HCT116 (cell line): Measurements from ENCODE around the gene SIVA1. TPM values are rescaled to one million over a fixed set of nuclear protein-coding genes. Genes with fewer than 3 reads are reported as not detected.

ENCODE experiments used
- ATAC-seq: fragments of 200-7000 bp; cut with Tn5 transposase; 2 replicates; pipeline ENCODE4 v1.9.1; 2020; ENCODE audit warnings: mild to moderate bottlenecking, moderate library complexity
- BruUV-seq: library from RNA; stranded (reverse); fragments of 400-500 nt; replicated peaks from 2 replicates; lab custom pipeline; 2021; lab: Mats Ljungman, UMichigan
- CTCF ChIA-PET: fragments of 300-600 bp; sonication (Branson Sonifier 250); formaldehyde crosslinking; loops from one replicate; lab custom pipeline; 2021; ENCODE audit warnings: antibody characterized with exemption; lab: Charles Lee
- POLR2A ChIA-PET: fragments of 300-600, 350-600 bp; sonication (Branson Sonifier 250); formaldehyde crosslinking; loops from one replicate; lab custom pipeline; 2021; ENCODE audit warnings: antibody characterized with exemption; lab: Charles Lee
- RAD21 ChIA-PET, 2 experiments: fragments of 300-600 bp; sonication (Branson Sonifier 250); formaldehyde crosslinking; loops; one replicate each; lab custom pipeline; 2023; ENCODE audit warnings: low total read pairs in 2 of 2; ENCODE audit not compliant: uncharacterized antibody in 2 of 2, unreplicated experiment in 2 of 2, low non-redundant PET in 1 of 2; lab: Charles Lee
- DNase-seq: peaks from one replicate; pipeline ENCODE4 v3.0.0-alpha.2; 2010; ENCODE audit warnings: low read depth, low spot score
- H2AFZ ChIP-seq: fragments of 200-600 bp; shearing (Covaris generic), sonication (generic); 2 replicates; pipeline ENCODE4 v1.6.1; 2017; ENCODE audit warnings: low read depth, mixed run types, mixed read lengths, antibody characterized with exemption, low read length; ENCODE audit not compliant: poor library complexity, severe bottlenecking
- H3K27ac ChIP-seq: 2 replicates; pipeline ENCODE4 v1.5.1; 2012; ENCODE audit warnings: low read depth, low read length
- H3K27me3 ChIP-seq: fragments of 200-600 bp; sonication (generic); 2 replicates; pipeline ENCODE4 v1.6.1; 2016; ENCODE audit warnings: mixed run types, low read length, mixed read lengths; ENCODE audit not compliant: insufficient read depth
- H3K36me3 ChIP-seq, 2 experiments: fragments of 200-500 bp in 1 of 2; fragments of 200-600 bp in 1 of 2; sonication (Bioruptor generic) in 1 of 2; sonication (generic) in 1 of 2; 2 replicates each; pipeline versions ENCODE4 v1.5.1 to v1.6.1; 2014 to 2016; ENCODE audit warnings: low read length in 2 of 2, inconsistent platforms in 1 of 2, mixed read lengths in 1 of 2, mixed run types in 1 of 2; ENCODE audit not compliant: insufficient read depth in 2 of 2, control insufficient read depth in 1 of 2
- H3K4me1 ChIP-seq, 2 experiments: fragments of 200-600 bp in 1 of 2; sonication (generic) in 1 of 2; 2 replicates each; pipeline versions ENCODE4 v1.5.1 to v1.6.1; 2012 to 2017; ENCODE audit warnings: low read length in 2 of 2, inconsistent platforms in 1 of 2, mild to moderate bottlenecking in 1 of 2, mixed read lengths in 1 of 2, mixed run types in 1 of 2, moderate library complexity in 1 of 2; ENCODE audit not compliant: insufficient read depth in 2 of 2, control insufficient read depth in 1 of 2
- H3K4me2 ChIP-seq: fragments of 200-600 bp; sonication (generic); 2 replicates; pipeline ENCODE4 v1.6.1; 2017; ENCODE audit warnings: mixed run types, low read length, mixed read lengths
- H3K4me3 ChIP-seq, 2 experiments: fragments of 200-600 bp in 1 of 2; sonication (generic) in 1 of 2; replicated peaks in 1 of 2; 2 replicates each; pipeline ENCODE4 v1.5.1; 2011 to 2016; ENCODE audit warnings: low read length in 2 of 2, control low read depth in 1 of 2, low read depth in 1 of 2, mild to moderate bottlenecking in 1 of 2, mixed read lengths in 1 of 2, mixed run types in 1 of 2
- H3K79me2 ChIP-seq: fragments of 200-600 bp; sonication (generic); 2 replicates; pipeline ENCODE4 v1.6.1; 2017; ENCODE audit warnings: mild to moderate bottlenecking, mixed run types, low read length, moderate library complexity, mixed read lengths; ENCODE audit not compliant: insufficient read depth
- H3K9ac ChIP-seq: fragments of 200-600 bp; sonication (generic); 2 replicates; pipeline ENCODE4 v1.6.1; 2016; ENCODE audit warnings: low read length, mixed read lengths
- H3K9me2 ChIP-seq: fragments of 200-600 bp; sonication (generic), shearing (Covaris generic); 2 replicates; pipeline ENCODE4 v1.6.1; 2017; ENCODE audit warnings: mixed run types, mild to moderate bottlenecking, moderate library complexity; ENCODE audit not compliant: insufficient read depth
- H3K9me3 ChIP-seq, 2 experiments: fragments of 200-500 bp in 1 of 2; fragments of 200-600 bp in 1 of 2; sonication (Bioruptor generic) in 1 of 2; sonication (generic) in 1 of 2; 2 replicates each; pipeline ENCODE4 v1.6.1; 2014 to 2017; ENCODE audit warnings: low read length in 2 of 2, mixed read lengths in 2 of 2, inconsistent platforms in 1 of 2, low read depth in 1 of 2, mild to moderate bottlenecking in 1 of 2, mixed run types in 1 of 2, moderate library complexity in 1 of 2; ENCODE audit not compliant: control insufficient read depth in 1 of 2, insufficient read depth in 1 of 2
- H4K20me1 ChIP-seq: fragments of 200-600 bp; sonication (generic), shearing (Covaris generic); 2 replicates; pipeline ENCODE4 v1.6.1; 2017; ENCODE audit warnings: mixed run types, mild to moderate bottlenecking, moderate library complexity; ENCODE audit not compliant: insufficient read depth
- CBX3 ChIP-seq: IDR thresholded peaks from 2 replicates; pipeline ENCODE4 v1.6.1; 2012; ENCODE audit warnings: low read depth
- CTCF ChIP-seq, 3 experiments: fragments of 200-600 bp in 1 of 3; sonication (generic) in 1 of 3; IDR thresholded peaks in 2 of 3; conservative IDR thresholded peaks in 1 of 3; 2 replicates each; pipeline ENCODE4 v1.5.1; 2012 to 2017; ENCODE audit warnings: low read depth in 2 of 3, low read length in 2 of 3, antibody characterized with exemption in 1 of 3, borderline replicate concordance in 1 of 3, control low read depth in 1 of 3, mild to moderate bottlenecking in 1 of 3, mixed read lengths in 1 of 3, mixed run types in 1 of 3, moderate library complexity in 1 of 3; ENCODE audit not compliant: insufficient read depth in 1 of 3
- EGR1 ChIP-seq: IDR thresholded peaks from 2 replicates; pipeline ENCODE4 v1.6.1; 2012; ENCODE audit warnings: low read depth
- FOSL1 ChIP-seq: IDR thresholded peaks from 2 replicates; pipeline ENCODE4 v1.6.1; 2012; ENCODE audit warnings: low read depth
- JUND ChIP-seq: IDR thresholded peaks from 2 replicates; pipeline ENCODE4 v1.6.1; 2012
- POLR2AphosphoS5 ChIP-seq: IDR thresholded peaks from 2 replicates; pipeline ENCODE4 v1.6.1; 2011; ENCODE audit warnings: mild to moderate bottlenecking, low read depth, low read length, moderate library complexity
- RAD21 ChIP-seq: IDR thresholded peaks from 2 replicates; pipeline ENCODE4 v1.6.1; 2012; ENCODE audit warnings: low read depth, mild to moderate bottlenecking
- SIN3A ChIP-seq: IDR thresholded peaks from 2 replicates; pipeline ENCODE4 v1.6.1; 2012; ENCODE audit warnings: low read depth
- SP1 ChIP-seq: IDR thresholded peaks from 2 replicates; pipeline ENCODE4 v1.6.1; 2012; ENCODE audit warnings: low read depth
- SRF ChIP-seq: IDR thresholded peaks from 2 replicates; pipeline ENCODE4 v1.6.1; 2012; ENCODE audit warnings: low read depth
- TCF7L2 ChIP-seq: IDR thresholded peaks from 2 replicates; pipeline ENCODE4 v1.7.0; 2011; ENCODE audit warnings: borderline replicate concordance, inconsistent platforms; ENCODE audit not compliant: insufficient read depth, insufficient read length; ENCODE audit errors: extremely low read depth
- YY1 ChIP-seq: IDR thresholded peaks from 2 replicates; pipeline ENCODE4 v1.6.1; 2011; ENCODE audit warnings: low read length, low read depth, moderate library complexity, mild to moderate bottlenecking; ENCODE audit not compliant: insufficient replicate concordance; ENCODE audit errors: extremely low read depth
- ZFX ChIP-seq: fragments of 450-650 bp; IDR thresholded peaks from 2 replicates; pipeline ENCODE4 v1.6.1; 2017
- intact Hi-C: fragments of 100-400 bp; cut with micrococcal nuclease; formaldehyde crosslinking; loops from 2 replicates; pipeline ENCODE4 v1.10.0; 2022
- total RNA-seq: library from RNA; stranded (reverse); gene quantifications from one replicate; pipeline ENCODE4 v1.2.1, GENCODE V29; 2021; ENCODE audit not compliant: unreplicated experiment
- TF ChIP-seq, protein P1 (sequence below): IDR thresholded peaks from 2 replicates; pipeline ENCODE4 v1.6.1; 2011; ENCODE audit warnings: mild to moderate bottlenecking, low read length, moderate library complexity; ENCODE audit not compliant: insufficient replicate concordance; ENCODE audit errors: extremely low read depth

SIVA1 gene
- total RNA-seq, 1 experiment from 2014 or later: 141 TPM

GRCh38 chr14:104782808-104783139 is 29.8 kb downstream of the SIVA1 start:
- peaks cover 0 to 3% of the 10 kb centered on the region in 2 experiments; a peak in 2 of 4 replicates for H3K36me3 ChIP-seq
- H3K27me3 ChIP-seq: no peaks in the 10 kb centered on the region
- H3K27ac ChIP-seq: no peak overlapping the region
- H3K79me2 ChIP-seq: peaks cover 23% of the 10 kb centered on the region; the same call in 1 of the 2 replicates
- no peaks in the 10 kb centered on the region for H3K9me2 ChIP-seq
- H2AFZ ChIP-seq: no peak overlapping the region
- no peak overlapping the region for H3K9ac ChIP-seq
- no peak for DNase-seq
- ChIA-PET RAD21 (no interaction called here), CTCF (no interaction called here), POLR2A (no interaction called here)
- no peak for ATAC-seq
- intact Hi-C loops: no loop called here
- no peak for TF ChIP-seq RAD21
- no peak for TF ChIP-seq TCF7L2
- TF ChIP-seq EGR1: no peak
- TF ChIP-seq, protein P1, sequence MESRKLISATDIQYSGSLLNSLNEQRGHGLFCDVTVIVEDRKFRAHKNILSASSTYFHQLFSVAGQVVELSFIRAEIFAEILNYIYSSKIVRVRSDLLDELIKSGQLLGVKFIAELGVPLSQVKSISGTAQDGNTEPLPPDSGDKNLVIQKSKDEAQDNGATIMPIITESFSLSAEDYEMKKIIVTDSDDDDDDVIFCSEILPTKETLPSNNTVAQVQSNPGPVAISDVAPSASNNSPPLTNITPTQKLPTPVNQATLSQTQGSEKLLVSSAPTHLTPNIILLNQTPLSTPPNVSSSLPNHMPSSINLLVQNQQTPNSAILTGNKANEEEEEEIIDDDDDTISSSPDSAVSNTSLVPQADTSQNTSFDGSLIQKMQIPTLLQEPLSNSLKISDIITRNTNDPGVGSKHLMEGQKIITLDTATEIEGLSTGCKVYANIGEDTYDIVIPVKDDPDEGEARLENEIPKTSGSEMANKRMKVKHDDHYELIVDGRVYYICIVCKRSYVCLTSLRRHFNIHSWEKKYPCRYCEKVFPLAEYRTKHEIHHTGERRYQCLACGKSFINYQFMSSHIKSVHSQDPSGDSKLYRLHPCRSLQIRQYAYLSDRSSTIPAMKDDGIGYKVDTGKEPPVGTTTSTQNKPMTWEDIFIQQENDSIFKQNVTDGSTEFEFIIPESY: no peak
- TF ChIP-seq ZFX: no peak
- TF ChIP-seq CTCF (IDR thresholded peaks at IDR 0.05 in 2 of 3, conservative IDR thresholded peaks at IDR 0.05 in 1 of 3; ENCODE audit: borderline replicate concordance in 1 of 3, insufficient read depth in 1 of 3, low read depth in 2 of 3, low read length in 2 of 3): no peak
- no peak for TF ChIP-seq SRF
- TF ChIP-seq YY1: no peak
- no peak for TF ChIP-seq SIN3A
- TF ChIP-seq SP1: no peak
- no peak for TF ChIP-seq CBX3
- TF ChIP-seq POLR2AphosphoS5: no peak
- TF ChIP-seq JUND: no peak
- no peak for TF ChIP-seq FOSL1
- BruUV-seq: no TSS peak
- H3K4me3 ChIP-seq: no peak overlapping the region
- no peaks in the 10 kb centered on the region for H3K9me3 ChIP-seq
- H3K4me2 ChIP-seq: no peak overlapping the region
- no peaks in the 10 kb centered on the region for H3K4me1 ChIP-seq
- no peaks in the 10 kb centered on the region for H4K20me1 ChIP-seq
